ENCODE results near the gene KLHL18.
"Not testable (repeated sequence)": the region's sequence is repeated elsewhere in the genome, so short reads cannot be mapped to it uniquely, and the experiment has no call there.

The KLHL18 gene

GRCh38 chr3:47276558-47276957 lies 6.2 kb upstream of the KLHL18 start:
- DNase-seq: no peak

- no peak for DNase-seq
Observed at GRCh38 chr3:47280519-47280918, 2.2 kb upstream of the KLHL18 start.

GRCh38 chr3:47283193-47283537 lies 421 bp downstream of the KLHL18 start:
- no peak for DNase-seq

GRCh38 chr3:47283591-47284364 lies 1.0 kb downstream of the KLHL18 start:
- no peak for DNase-seq

- no peak for DNase-seq
Observed at GRCh38 chr3:47288966-47289910, 6.5 kb downstream of the KLHL18 start.

GRCh38 chr3:47291158-47291753 lies 8.5 kb downstream of the KLHL18 start:
- no peak for DNase-seq

GRCh38 chr3:47291754-47292420 lies 9.1 kb downstream of the KLHL18 start:
- DNase-seq: not testable (repeated sequence)

GRCh38 chr3:47293822-47294221 lies 11.1 kb downstream of the KLHL18 start:
- DNase-seq: no peak

GRCh38 chr3:47294392-47294791 lies 11.6 kb downstream of the KLHL18 start:
- DNase-seq: no peak

- no peak for DNase-seq
Observed at GRCh38 chr3:47295322-47295721, 12.6 kb downstream of the KLHL18 start.

GRCh38 chr3:47295976-47296375 lies 13.2 kb downstream of the KLHL18 start:
- no peak for DNase-seq

- DNase-seq: no peak
Observed at GRCh38 chr3:47296562-47297302, 14.0 kb downstream of the KLHL18 start.

- DNase-seq: no peak
Observed at GRCh38 chr3:47298439-47298838, 15.7 kb downstream of the KLHL18 start.

GRCh38 chr3:47299381-47300318 lies 16.9 kb downstream of the KLHL18 start:
- no peak for DNase-seq

GRCh38 chr3:47301456-47301855 lies 18.7 kb downstream of the KLHL18 start:
- DNase-seq: no peak

GRCh38 chr3:47306022-47306421 lies 23.3 kb downstream of the KLHL18 start:
- DNase-seq: no peak

- DNase-seq: not testable (repeated sequence)
Observed at GRCh38 chr3:47309231-47309630, 26.5 kb downstream of the KLHL18 start.

GRCh38 chr3:47310391-47310790 lies 27.6 kb downstream of the KLHL18 start:
- no peak for DNase-seq

GRCh38 chr3:47313341-47314055 lies 30.8 kb downstream of the KLHL18 start:
- no peak for DNase-seq

- no peak for DNase-seq
Observed at GRCh38 chr3:47314056-47314764, 31.5 kb downstream of the KLHL18 start.

Measured in NCI-H1436 (cell line).